Forelimb muscle (tissue), 1 donor: Measurements from ENCODE around the gene HSDL1. TPM values are rescaled to one million over a fixed set of nuclear protein-coding genes. Genes with fewer than 3 reads are reported as not detected.
"Not testable (repeated sequence)": the region's sequence is repeated elsewhere in the genome, so short reads cannot be mapped to it uniquely, and the experiment has no call there.

Experiments used
- DNase-seq: peaks from one replicate; pipeline ENCODE4 v3.0.0-alpha.2; 2013; ENCODE audit warnings: low read depth
- polyA plus RNA-seq: library from polyadenylated mRNA; unstranded; fragments of 120-200 nt; gene quantifications from one replicate; pipeline ENCODE4 v1.2.1, GENCODE V29; 2013; ENCODE audit not compliant: insufficient read length

Gene HSDL1
- polyA plus RNA-seq, 1 donor, result 17.3 TPM

GRCh38 chr16:84138824-84139627 is 6.0 kb downstream of the HSDL1 start:
- DNase-seq, result no peak

- DNase-seq, result no peak
These were observed 6.5 kb downstream of the HSDL1 start for GRCh38 chr16:84138500-84138823.

GRCh38 chr16:84137769-84138357 is 7.1 kb downstream of the HSDL1 start:
- DNase-seq, result no peak

GRCh38 chr16:84137287-84137686 is 7.7 kb downstream of the HSDL1 start:
- DNase-seq, result no peak

- no peak for DNase-seq
These were observed 8.4 kb downstream of the HSDL1 start for GRCh38 chr16:84136331-84137125.

- no peak for DNase-seq
These were observed 12.3 kb downstream of the HSDL1 start for GRCh38 chr16:84132527-84133285.

GRCh38 chr16:84131117-84131516 is 13.9 kb downstream of the HSDL1 start:
- no peak for DNase-seq

- DNase-seq, result no peak
These were observed 20.5 kb downstream of the HSDL1 start for GRCh38 chr16:84124257-84125073.

- DNase-seq, result no peak
These were observed 24.0 kb downstream of the HSDL1 start for GRCh38 chr16:84121007-84121406.

- DNase-seq, result no peak
These were observed 25.0 kb downstream of the HSDL1 start for GRCh38 chr16:84120023-84120422.

GRCh38 chr16:84119368-84119767 is 25.6 kb downstream of the HSDL1 start:
- DNase-seq, result no peak

- DNase-seq, result not testable (repeated sequence)
These were observed 26.7 kb downstream of the HSDL1 start for GRCh38 chr16:84118315-84118714.

GRCh38 chr16:84117494-84117843 is 27.5 kb downstream of the HSDL1 start:
- no peak for DNase-seq

GRCh38 chr16:84116720-84117493 is 28.1 kb downstream of the HSDL1 start, which contains the start of gene MBTPS1:
TSS of gene MBTPS1 (minus strand) at chr16:84116942. CDS start at chr16:84101783, 15,159 bp downstream.
- DNase-seq, result peak; percentile 87

- DNase-seq, result no peak
These were observed 28.9 kb downstream of the HSDL1 start for GRCh38 chr16:84115919-84116719.

GRCh38 chr16:84111949-84112348 is 33.0 kb downstream of the HSDL1 start:
- not testable (repeated sequence) for DNase-seq

- no peak for DNase-seq
These were observed 33.5 kb downstream of the HSDL1 start for GRCh38 chr16:84111525-84111924.

- no peak for DNase-seq
These were observed 34.5 kb downstream of the HSDL1 start for GRCh38 chr16:84110527-84110926.

- no peak for DNase-seq
These were observed 35.2 kb downstream of the HSDL1 start for GRCh38 chr16:84109598-84110335.
